IPS DF 6.9 (cell line): ENCODE results near the gene MS4A7.

Experiments used
- DNase-seq: peaks from one replicate; pipeline ENCODE4 v3.0.0-alpha.2; 2013; ENCODE audit warnings: low read depth, low spot score
- H3K27ac ChIP-seq: one replicate; pipeline ENCODE4 v1.5.1; 2013; ENCODE audit warnings: low read length, control low read depth
- H3K27me3 ChIP-seq: 2 replicates; pipeline ENCODE4 v1.6.1; 2013; ENCODE audit warnings: mild to moderate bottlenecking, low read length; ENCODE audit not compliant: control insufficient read depth, insufficient read depth
- H3K36me3 ChIP-seq: 2 replicates; pipeline ENCODE4 v1.6.1; 2013; ENCODE audit warnings: low read length; ENCODE audit not compliant: control insufficient read depth, insufficient read depth
- H3K4me1 ChIP-seq: 2 replicates; pipeline ENCODE4 v1.6.1; 2013; ENCODE audit warnings: low read length; ENCODE audit not compliant: control insufficient read depth, insufficient read depth
- H3K4me3 ChIP-seq: 2 replicates; pipeline ENCODE4 v1.5.1; 2013; ENCODE audit warnings: mild to moderate bottlenecking, low read length
- H3K9me3 ChIP-seq: 2 replicates; pipeline ENCODE4 v1.6.1; 2013; ENCODE audit warnings: low read length, inconsistent platforms; ENCODE audit not compliant: control insufficient read depth, insufficient read depth
- WGBS: extraction: QIAGEN DNeasy Blood & Tissue Kit; methylation state at CpG from one replicate; pipeline ENCODE4 v1.1.7; 2013; ENCODE audit warnings: mixed read lengths, missing lambda C conversion rate; ENCODE audit not compliant: insufficient read length, insufficient coverage; 5-methylcytosine and 5-hydroxymethylcytosine counted together

Gene MS4A7

DNA sequence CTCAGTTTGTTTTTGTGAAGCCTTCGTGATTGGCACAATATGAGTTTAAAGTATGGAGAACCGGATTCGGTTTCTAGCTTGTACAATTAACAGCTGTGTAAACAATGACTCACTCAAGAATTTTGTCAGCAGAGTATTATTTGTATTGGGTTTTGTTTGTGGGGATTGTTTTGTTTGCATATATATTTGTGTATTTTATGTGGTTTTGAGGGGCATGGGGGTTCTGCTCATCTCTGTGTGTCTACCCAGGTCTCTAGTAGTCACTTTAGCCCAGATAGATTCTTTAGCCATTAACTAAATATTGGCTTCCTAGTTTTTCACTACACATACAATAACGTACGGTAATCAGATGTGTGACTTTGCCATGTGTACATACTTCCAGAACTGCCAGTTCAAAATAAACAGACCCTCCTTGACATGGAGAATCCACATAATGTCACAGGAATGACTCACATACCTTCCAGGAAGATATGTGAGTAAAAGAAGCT, 7.5 kb upstream of the MS4A7 start:
- Histone ChIP-seq H3K27ac (no peak overlapping the region), H3K9me3 (no peaks in the 10 kb centered on the region), H3K27me3 (no peaks in the 10 kb centered on the region), H3K4me1 (peaks cover 1% of the 10 kb centered on the region; the same call in 1 of the 2 replicates), H3K36me3 (no peaks in the 10 kb centered on the region), H3K4me3 (no peak overlapping the region)
- WGBS, result no CpG with 5 or more reads among the region's 5 CpGs
- no peak for DNase-seq

DNA sequence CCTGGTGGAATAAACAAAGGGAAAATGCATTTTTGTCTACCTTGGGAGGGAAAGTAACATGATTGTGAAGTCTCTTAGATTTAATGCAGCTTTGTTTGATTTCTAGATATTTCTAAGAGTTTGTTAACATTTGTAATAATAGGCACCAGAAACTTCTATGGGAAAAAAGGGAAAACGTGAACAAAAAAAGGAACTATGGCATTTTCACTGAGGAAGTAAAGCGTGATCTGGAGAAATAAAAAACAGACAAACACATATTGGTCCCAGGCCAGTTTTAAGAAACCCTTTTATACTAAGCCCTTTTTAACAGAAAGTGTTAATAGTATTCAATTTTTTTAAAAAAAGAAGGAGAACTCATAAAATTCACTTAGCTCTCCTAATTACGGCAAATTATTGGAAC, 6.9 kb upstream of the MS4A7 start:
- DNase-seq, result no peak
- WGBS, result no CpG with 5 or more reads among the region's 3 CpGs
- peaks cover 1% of the 10 kb centered on the region; the same call in 1 of the 2 replicates for H3K4me1 ChIP-seq
- H3K27me3 ChIP-seq, result no peaks in the 10 kb centered on the region
- no peaks in the 10 kb centered on the region for H3K9me3 ChIP-seq
- no peak overlapping the region for H3K4me3 ChIP-seq
- no peaks in the 10 kb centered on the region for H3K36me3 ChIP-seq
- no peak overlapping the region for H3K27ac ChIP-seq

DNA sequence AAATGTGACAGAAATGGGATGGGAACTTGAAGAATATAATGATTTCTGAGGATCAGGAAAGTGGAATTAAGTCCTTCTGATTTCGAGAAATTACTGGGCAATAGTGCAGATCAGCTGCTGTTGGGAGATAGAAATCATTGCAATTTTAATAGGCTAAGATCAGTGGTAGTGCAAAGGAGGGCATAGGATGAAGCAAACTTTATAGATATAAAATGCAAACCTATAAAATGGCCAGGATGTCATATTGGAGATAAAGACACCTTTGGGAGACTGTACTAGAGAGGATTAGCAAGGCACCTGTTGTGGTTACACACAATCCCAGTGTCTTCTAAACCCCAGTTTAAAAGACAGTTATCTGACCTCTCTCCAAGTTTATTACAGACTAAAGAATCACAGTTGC, 6.5 kb upstream of the MS4A7 start:
- Histone ChIP-seq H3K27ac (no peak overlapping the region), H3K9me3 (no peaks in the 10 kb centered on the region), H3K4me3 (no peak overlapping the region), H3K36me3 (no peaks in the 10 kb centered on the region), H3K27me3 (no peaks in the 10 kb centered on the region), H3K4me1 (peaks cover 1% of the 10 kb centered on the region; the same call in 1 of the 2 replicates)
- WGBS, result no CpG with 5 or more reads among the region's 1 CpG
- no peak for DNase-seq

DNA sequence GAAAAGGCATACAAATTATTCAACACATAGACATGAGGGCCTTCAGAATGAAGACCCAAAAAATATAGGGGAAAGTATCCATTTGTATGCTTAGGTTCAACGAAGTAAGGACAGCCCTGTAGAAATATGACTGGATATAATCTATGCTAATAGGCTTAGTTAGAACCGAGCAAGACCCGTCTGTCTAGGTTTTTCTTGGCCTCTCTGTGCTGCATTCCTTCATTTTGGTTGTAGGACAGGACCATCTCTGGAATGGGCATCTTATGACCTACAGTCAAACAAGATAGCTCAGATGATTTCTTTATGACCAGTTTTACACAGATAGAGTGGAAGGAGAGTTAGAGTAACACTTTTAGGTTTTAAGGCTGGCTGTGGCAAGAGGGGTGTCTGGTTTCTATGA, 5.6 kb upstream of the MS4A7 start:
- no peak for DNase-seq
- Histone ChIP-seq H3K27ac (no peak overlapping the region), H3K4me1 (peaks cover under 1% of the 10 kb centered on the region; the same call in 1 of the 2 replicates), H3K9me3 (no peaks in the 10 kb centered on the region), H3K4me3 (no peak overlapping the region), H3K27me3 (no peaks in the 10 kb centered on the region), H3K36me3 (no peaks in the 10 kb centered on the region)
- no CpG with 5 or more reads among the region's 3 CpGs for WGBS

DNA sequence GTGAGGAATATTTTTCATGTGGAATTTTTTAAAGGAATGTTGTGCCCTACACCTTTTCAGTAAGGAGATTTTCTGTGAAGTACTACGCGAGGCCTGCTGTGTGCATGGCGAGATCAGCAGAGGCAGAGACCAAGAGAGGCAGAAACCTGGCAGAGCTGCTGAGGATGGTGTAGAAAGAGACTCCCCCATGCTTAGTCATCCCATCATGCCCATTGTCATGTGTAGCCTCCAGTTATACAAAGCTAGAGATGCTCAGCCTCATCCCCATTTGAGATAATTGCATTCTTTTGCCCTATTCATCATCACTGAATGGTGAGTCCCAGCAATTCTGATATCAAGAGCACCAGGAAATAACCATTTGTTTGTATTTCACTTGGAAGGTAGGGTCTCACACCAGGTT, 3.0 kb upstream of the MS4A7 start:
- no peak overlapping the region for H3K4me3 ChIP-seq
- no peaks in the 10 kb centered on the region for H3K9me3 ChIP-seq
- H3K27me3 ChIP-seq, result no peaks in the 10 kb centered on the region
- no peak for DNase-seq
- H3K36me3 ChIP-seq, result no peaks in the 10 kb centered on the region
- no CpG with 5 or more reads among the region's 3 CpGs for WGBS
- H3K27ac ChIP-seq, result no peak overlapping the region
- no peaks in the 10 kb centered on the region for H3K4me1 ChIP-seq

DNA sequence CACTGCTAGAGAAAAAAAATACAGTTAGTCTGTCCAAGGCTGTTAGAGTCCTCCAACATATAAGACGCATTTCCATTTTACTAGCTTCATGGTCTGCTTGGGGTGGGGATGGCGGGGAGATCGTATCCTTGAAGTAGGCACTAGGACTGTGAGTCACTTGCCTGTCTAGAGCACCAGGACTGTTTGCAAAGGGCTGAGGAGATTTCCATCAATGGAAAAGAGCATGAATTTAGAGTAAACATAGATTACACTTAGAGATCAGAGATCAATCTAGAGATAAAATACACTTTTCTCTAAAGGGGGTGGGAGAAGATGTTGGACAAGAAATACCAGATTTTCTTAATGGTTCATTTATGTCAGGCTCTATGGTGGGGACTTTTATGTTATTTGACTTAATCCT, 1.7 kb upstream of the MS4A7 start:
- Histone ChIP-seq H3K4me1 (no peaks in the 10 kb centered on the region), H3K4me3 (no peak overlapping the region), H3K9me3 (no peaks in the 10 kb centered on the region), H3K27me3 (no peaks in the 10 kb centered on the region), H3K27ac (no peak overlapping the region), H3K36me3 (no peaks in the 10 kb centered on the region)
- DNase-seq, result no peak
- WGBS, result no CpG with 5 or more reads among the region's 3 CpGs

DNA sequence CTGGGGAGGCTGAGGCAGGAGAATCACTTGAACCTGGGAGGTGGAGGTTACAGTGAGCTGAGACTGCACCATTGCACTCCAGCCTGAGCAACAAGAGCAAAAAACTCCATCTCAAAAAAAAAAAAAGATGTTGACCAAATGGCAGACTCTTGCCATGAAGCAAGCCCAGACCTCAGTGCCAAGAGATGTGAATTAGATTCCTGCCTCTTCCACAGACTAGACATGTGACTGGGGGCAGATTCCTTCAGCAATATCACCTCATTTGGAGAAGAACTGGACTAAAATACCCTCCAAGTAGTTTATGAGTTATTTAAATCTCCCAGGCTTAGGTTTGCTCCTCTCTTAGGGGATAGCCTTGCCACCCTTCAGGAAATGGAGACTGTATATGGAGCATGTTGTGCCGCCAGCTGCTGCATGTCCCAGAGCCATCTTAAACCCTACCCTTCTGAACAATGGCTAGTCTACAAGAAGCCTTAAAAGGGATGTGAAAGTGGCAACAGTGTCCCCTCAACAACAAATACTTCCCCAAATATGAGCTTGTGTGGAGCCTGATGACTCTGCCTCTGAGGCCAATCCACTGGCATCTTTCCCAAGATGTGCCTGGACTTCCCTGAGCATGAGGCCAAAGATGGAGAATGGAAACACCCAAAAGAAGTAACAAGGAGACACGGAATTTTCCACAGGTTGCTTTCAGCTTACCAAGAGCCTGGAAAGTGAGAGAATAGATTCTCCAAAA, 763 bp upstream of the MS4A7 start:
- Histone ChIP-seq H3K27ac (no peak overlapping the region), H3K36me3 (no peaks in the 10 kb centered on the region), H3K9me3 (no peaks in the 10 kb centered on the region), H3K4me3 (no peak overlapping the region), H3K27me3 (no peaks in the 10 kb centered on the region), H3K4me1 (no peaks in the 10 kb centered on the region)
- DNase-seq, result no peak
- WGBS, result no CpG with 5 or more reads among the region's 2 CpGs

DNA sequence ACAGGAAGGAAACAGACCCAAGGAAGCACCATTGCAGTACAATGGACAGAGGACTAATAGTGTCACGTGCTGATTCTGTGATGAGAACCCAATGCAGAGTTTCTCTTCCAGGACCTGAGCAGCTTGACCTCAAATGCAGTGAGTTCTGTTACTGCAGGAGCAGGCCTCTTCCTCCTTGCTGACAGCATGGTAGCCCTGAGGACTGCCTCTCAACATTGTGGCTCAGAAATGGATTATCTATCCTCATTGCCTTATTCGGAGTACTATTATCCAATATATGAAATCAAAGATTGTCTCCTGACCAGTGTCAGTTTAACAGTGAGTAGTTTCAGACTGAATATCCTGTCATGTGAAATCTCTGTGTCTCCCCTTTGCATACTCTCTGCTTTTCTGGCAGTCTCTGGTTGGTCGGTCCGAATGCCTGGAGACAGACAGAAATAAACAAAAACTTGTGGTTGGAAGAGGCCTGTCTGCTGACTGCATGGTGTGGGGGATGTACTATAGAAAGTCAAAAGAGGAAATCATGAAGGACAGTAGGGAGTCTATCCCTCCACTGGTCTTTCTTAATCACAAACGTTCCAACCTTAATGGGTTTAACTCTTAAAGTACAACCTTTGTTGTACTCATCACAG, 11.1 kb downstream of the MS4A7 start:
- Histone ChIP-seq H3K9me3 (no peaks in the 10 kb centered on the region), H3K27ac (no peak overlapping the region)
- DNase-seq, result no peak

DNA sequence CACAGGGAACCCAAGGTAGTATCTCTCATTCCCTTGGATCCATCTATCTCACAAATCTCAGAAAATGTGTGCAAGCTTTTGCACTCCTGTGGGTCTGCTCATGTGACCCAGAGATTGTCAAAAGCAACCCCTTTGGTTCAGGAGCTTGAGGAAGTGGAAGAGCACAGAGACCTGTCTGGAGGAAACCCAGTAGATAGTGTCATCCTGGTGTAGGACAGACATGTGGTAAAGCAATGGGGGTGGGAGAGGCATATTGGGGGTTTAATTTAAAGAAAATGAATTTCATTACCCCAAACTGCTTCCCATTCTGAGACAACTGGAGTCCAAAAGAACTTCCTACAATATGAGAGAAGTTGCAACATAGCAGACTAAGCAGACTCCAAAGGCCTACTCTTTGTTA, 12.1 kb downstream of the MS4A7 start:
- DNase-seq, result no peak
- Histone ChIP-seq H3K9me3 (no peaks in the 10 kb centered on the region), H3K36me3 (no peaks in the 10 kb centered on the region), H3K4me3 (no peak overlapping the region), H3K27ac (no peak overlapping the region), H3K27me3 (no peaks in the 10 kb centered on the region), H3K4me1 (no peaks in the 10 kb centered on the region)

More for the DNA sequence above, 11.1 kb downstream of the MS4A7 start:
- Histone ChIP-seq H3K4me1 (no peaks in the 10 kb centered on the region), H3K27me3 (no peaks in the 10 kb centered on the region), H3K36me3 (no peaks in the 10 kb centered on the region), H3K4me3 (no peak overlapping the region)
- WGBS, result no CpG with 5 or more reads among the region's 5 CpGs

DNA sequence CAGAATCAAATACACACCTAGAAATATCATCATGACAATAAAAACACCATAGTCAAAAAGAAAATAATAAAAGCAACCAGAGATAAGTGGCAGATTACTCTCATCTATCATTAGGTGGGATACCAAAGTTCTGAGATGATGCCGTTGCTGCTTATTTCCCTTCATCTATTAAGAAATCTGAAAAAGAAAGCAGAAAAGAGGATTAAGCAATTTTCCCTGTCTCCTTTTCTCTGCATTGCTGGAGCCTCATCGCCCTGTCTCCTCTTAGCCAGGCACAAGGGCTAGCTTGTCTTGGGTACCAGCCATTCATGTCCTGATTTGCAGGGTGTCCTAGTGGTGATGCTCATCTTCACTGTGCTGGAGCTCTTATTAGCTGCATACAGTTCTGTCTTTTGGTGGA, 14.0 kb downstream of the MS4A7 start:
- no peak overlapping the region for H3K27ac ChIP-seq
- DNase-seq, result no peak
- no peak overlapping the region for H3K4me3 ChIP-seq
- no peaks in the 10 kb centered on the region for H3K27me3 ChIP-seq
- H3K9me3 ChIP-seq, result no peaks in the 10 kb centered on the region
- no peaks in the 10 kb centered on the region for H3K36me3 ChIP-seq
- no peaks in the 10 kb centered on the region for H3K4me1 ChIP-seq
- no CpG with 5 or more reads among the region's 2 CpGs for WGBS

DNA sequence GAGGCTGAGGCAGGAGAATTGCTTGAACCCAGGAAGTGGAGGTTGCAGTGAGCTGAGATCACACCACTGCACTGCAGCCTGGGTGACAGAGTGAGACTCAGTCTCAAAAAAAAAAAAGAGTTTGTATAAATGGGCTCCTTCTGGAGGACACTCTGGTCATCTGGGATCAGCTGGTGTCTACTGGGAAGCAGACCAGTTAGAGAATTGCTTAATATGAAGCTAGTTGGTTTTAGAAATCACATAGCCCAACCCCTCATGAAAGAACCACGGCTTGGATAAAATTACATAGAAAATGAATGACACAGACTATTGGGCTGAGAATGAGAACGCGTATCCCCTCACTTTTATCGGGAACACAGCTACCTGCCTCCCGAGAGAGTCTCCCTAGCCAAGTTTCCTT, 14.7 kb downstream of the MS4A7 start:
- no peak overlapping the region for H3K4me3 ChIP-seq
- H3K9me3 ChIP-seq, result no peaks in the 10 kb centered on the region
- H3K4me1 ChIP-seq, result no peaks in the 10 kb centered on the region
- WGBS, result no CpG with 5 or more reads among the region's 5 CpGs
- no peaks in the 10 kb centered on the region for H3K27me3 ChIP-seq
- H3K36me3 ChIP-seq, result no peaks in the 10 kb centered on the region
- H3K27ac ChIP-seq, result no peak overlapping the region
- DNase-seq, result no peak
